K562 (cell line): ENCODE data around the gene COA7. TPM values are rescaled to one million over a fixed set of nuclear protein-coding genes. Genes with fewer than 3 reads are reported as not detected.

Experiments used
- ARHGAP35 ChIP-seq: fragments of 450-650 bp; IDR thresholded peaks from 2 replicates; pipeline ENCODE4 v1.6.1; 2018; ENCODE audit not compliant: partially characterized antibody
- ARID1B ChIP-seq: fragments of 450-650 bp; IDR thresholded peaks from 2 replicates; pipeline ENCODE4 v1.6.1; 2016; ENCODE audit warnings: antibody characterized with exemption, mild to moderate bottlenecking, inconsistent platforms
- BCL6 ChIP-seq: fragments of 250-450 bp; sonication (Bioruptor Pico); IDR thresholded peaks from 2 replicates; pipeline ENCODE4 v1.4.0; 2020
- CBFB ChIP-seq: sonication (generic); formaldehyde crosslinking; IDR thresholded peaks from 2 replicates; pipeline ENCODE4 v1.4.0; 2020; ENCODE audit warnings: mild to moderate bottlenecking, missing genetic modification reagents
- CBX5 ChIP-seq: IDR thresholded peaks from 2 replicates; pipeline ENCODE4 v1.6.1; 2014; ENCODE audit warnings: low read depth, borderline replicate concordance
- E2F3 ChIP-seq: fragments of 250-450 bp; sonication (Bioruptor Pico); IDR thresholded peaks from 2 replicates; pipeline ENCODE4 v1.4.0; 2020; ENCODE audit warnings: mild to moderate bottlenecking
- ETS2 ChIP-seq: IDR thresholded peaks from 2 replicates; pipeline ENCODE4 v1.6.1; 2016; ENCODE audit warnings: borderline replicate concordance, missing genetic modification characterization, mild to moderate bottlenecking, moderate library complexity, missing compliant biosample characterization; ENCODE audit not compliant: poor library complexity, severe bottlenecking
- GABPA ChIP-seq: fragments of 200-800 bp; sonication (Bioruptor generic); conservative IDR thresholded peaks from 2 replicates; pipeline ENCODE4 v1.6.1; 2016; ENCODE audit warnings: low read depth, missing genetic modification characterization, missing compliant biosample characterization
- HNRNPUL1 ChIP-seq: fragments of 200-400 bp; formaldehyde crosslinking; IDR thresholded peaks from 2 replicates; pipeline ENCODE4 v1.6.1; 2017; ENCODE audit warnings: low read length
- LARP7 ChIP-seq: fragments of 450-650 bp; IDR thresholded peaks from 2 replicates; pipeline ENCODE4 v1.6.1; 2016
- MAX ChIP-seq: sonication (generic); formaldehyde crosslinking; IDR thresholded peaks from 2 replicates; pipeline ENCODE4 v1.9.0; 2022; ENCODE audit warnings: mild to moderate bottlenecking, missing genetic modification reagents
- MAZ ChIP-seq, 2 experiments: fragments of 450-650 bp in 1 of 2; sonication (generic) in 1 of 2; formaldehyde crosslinking; IDR thresholded peaks in 1 of 2; conservative IDR thresholded peaks in 1 of 2; 2 replicates each; pipeline versions ENCODE4 v1.4.0 to v1.5.0; 2020; ENCODE audit warnings: mild to moderate bottlenecking in 1 of 2, missing genetic modification reagents in 1 of 2
- MCM2 ChIP-seq: fragments of 450-650 bp; IDR thresholded peaks from 2 replicates; pipeline ENCODE4 v1.6.1; 2017; ENCODE audit warnings: low read depth, mild to moderate bottlenecking
- MYBL2 ChIP-seq, 2 experiments: fragments of 450-650 bp in 1 of 2; sonication (generic) in 1 of 2; formaldehyde crosslinking in 1 of 2; IDR thresholded peaks; 2 replicates each; pipeline versions ENCODE4 v1.6.1 to v1.8.1; 2017 to 2022; ENCODE audit warnings: borderline replicate concordance in 1 of 2, inconsistent platforms in 1 of 2, low read depth in 1 of 2, mild to moderate bottlenecking in 1 of 2, missing genetic modification reagents in 1 of 2, moderate library complexity in 1 of 2
- NCOA2 ChIP-seq, 2 experiments: fragments of 450-650 bp; IDR thresholded peaks; 2 replicates each; pipeline ENCODE4 v1.6.1; 2018; ENCODE audit warnings: mild to moderate bottlenecking in 2 of 2, moderate library complexity in 1 of 2; ENCODE audit not compliant: partially characterized antibody in 2 of 2
- NFIC ChIP-seq: fragments of 450-650 bp; IDR thresholded peaks from 2 replicates; pipeline ENCODE4 v1.6.1; 2017; ENCODE audit warnings: mild to moderate bottlenecking, inconsistent platforms
- SAP30 ChIP-seq: fragments of 200-600 bp; sonication (generic); IDR thresholded peaks from 2 replicates; pipeline ENCODE4 v1.6.1; 2012; ENCODE audit warnings: borderline replicate concordance, low read depth, mild to moderate bottlenecking, moderate library complexity, low read length, control low read depth, inconsistent platforms; ENCODE audit not compliant: insufficient read depth, poor library complexity, severe bottlenecking
- TCF7 ChIP-seq: sonication (generic); IDR thresholded peaks from 2 replicates; pipeline ENCODE4 v1.6.1; 2016; ENCODE audit warnings: antibody characterized with exemption, borderline replicate concordance
- ZFP36 ChIP-seq: fragments of 150-350 bp; IDR thresholded peaks from 2 replicates; pipeline ENCODE4 v1.6.1; 2018; ENCODE audit warnings: low read length, low read depth; ENCODE audit not compliant: partially characterized antibody
- ZNF282 ChIP-seq: sonication (generic); formaldehyde crosslinking; IDR thresholded peaks from 2 replicates; pipeline ENCODE4 v1.8.1; 2023; ENCODE audit warnings: missing genetic modification reagents
- ZNF431 ChIP-seq: sonication (generic); formaldehyde crosslinking; IDR thresholded peaks from 2 replicates; pipeline ENCODE4 v1.8.0; 2022; ENCODE audit warnings: mild to moderate bottlenecking, missing genetic modification reagents
- ZNF75A ChIP-seq: fragments of 450-650 bp; formaldehyde crosslinking; IDR thresholded peaks from 2 replicates; pipeline ENCODE4 v1.4.0; 2020; ENCODE audit warnings: mild to moderate bottlenecking
- ZNF766 ChIP-seq: fragments of 200-800 bp; sonication (Bioruptor generic); conservative IDR thresholded peaks from 2 replicates; pipeline ENCODE4 v1.6.1; 2016; ENCODE audit warnings: missing genetic modification characterization, missing compliant biosample characterization
- polyA plus RNA-seq, 8 experiments: library from polyadenylated mRNA; depleted of rRNA in 4 of 8; stranded (reverse) in 5 of 8; unstranded in 3 of 8; fragments of >200 nt; fragmentation: Nextera tagmentation in 2 of 8; fragmentation: Illumina TruSeq in 1 of 8; extraction: Ambion mirVana in 2 of 8; extraction: Trizol in 1 of 8; gene quantifications; 2 replicates each; pipeline versions ENCODE4 v1.2.1 to v1.2.3, GENCODE V29; 2011 to 2014; ENCODE audit warnings: inconsistent platforms in 1 of 8, missing spikeins in 1 of 8
- total RNA-seq, 7 experiments: library from RNA; depleted of rRNA in 6 of 7; stranded (reverse); fragments of >200 nt in 6 of 7; fragmentation: Illumina TruSeq in 2 of 7; extraction: Trizol in 2 of 7; gene quantifications; 2 replicates each; pipeline versions ENCODE4 v1.2.1 to v1.2.3, GENCODE V29; 2011 to 2021; ENCODE audit warnings: low replicate concordance in 1 of 7

Gene COA7
- total and polyA plus RNA-seq, 9 of the 15 experiments (the other 6 are each of a cell fraction or from before 2014, with no cell fraction given), result 19.4 to 82.8 (median 51.0) TPM

- TF ChIP-seq NCOA2 (IDR thresholded peaks at IDR 0.05; ENCODE audit: partially characterized antibody in 2 of 2) (no peak), NFIC (0 out of 2 replicates have a peak, but pooled peaks have one; percentile 16), ARHGAP35 (no peak), E2F3 (CRISPR knock-in tag) (0 out of 2 replicates have a peak, but pooled peaks have one; percentile 15), MAZ (CRISPR knock-in tag; conservative IDR thresholded peaks at IDR 0.05 in 1 of 2, IDR thresholded peaks at IDR 0.05 in 1 of 2) (peak; percentile 52 to 54; a peak in 3 of 4 replicates), ZNF282 (no peak), CBX5 (no peak), SAP30 (peak; percentile 82), LARP7 (no peak), HNRNPUL1 (no peak), ZNF431 (CRISPR knock-in tag) (peak; percentile 69; the same call in 1 of the 2 replicates), CBFB (CRISPR knock-in tag) (peak; percentile 86; the same call in 1 of the 2 replicates), GABPA (no peak), ETS2 (tag) (no peak), ZFP36 (peak; percentile 83), MYBL2 (IDR thresholded peaks at IDR 0.05; ENCODE audit: low read depth) (peak; percentile 31; the same call in 1 of the 2 replicates), MYBL2 (CRISPR knock-in tag; IDR thresholded peaks at IDR 0.05; ENCODE audit: borderline replicate concordance) (no peak), ARID1B (peak; percentile 39), MCM2 (no peak), TCF7 (no peak), BCL6 (CRISPR knock-in tag) (no peak), ZNF766 (CRISPR knock-in tag) (peak; percentile 48), MAX (CRISPR knock-in tag) (peak; percentile 99), ZNF75A (CRISPR knock-in tag) (0 out of 2 replicates have a peak, but pooled peaks have one; percentile 19)
- TF ChIP-seq, all 486 proteins: peak for 167
Observed at GRCh38 chr1:52702886-52703787, 5.0 kb upstream of the COA7 start (continued).
